Caco-2 (cell line): Measurements from ENCODE around the gene CLNK. TPM values are rescaled to one million over a fixed set of nuclear protein-coding genes. Genes with fewer than 3 reads are reported as not detected.

Experiments used
- BruUV-seq: library from RNA; stranded (reverse); fragments of 400-500 nt; replicated peaks from 2 replicates; lab custom pipeline; 2021; lab: Mats Ljungman, UMichigan
- CTCF ChIA-PET: fragments of 300-600 bp; sonication (Branson Sonifier 250); formaldehyde crosslinking; loops from one replicate; lab custom pipeline; 2022; ENCODE audit warnings: antibody characterized with exemption; lab: Charles Lee
- POLR2A ChIA-PET: fragments of 300-600 bp; sonication (Branson Sonifier 250); formaldehyde crosslinking; loops from one replicate; lab custom pipeline; 2022; ENCODE audit warnings: antibody characterized with exemption; lab: Charles Lee
- DNase-seq, 2 experiments: peaks; one replicate each; pipeline versions ENCODE4 v3.0.0 to v3.0.0-alpha.2; 2020 to 2022
- H3K27me3 ChIP-seq: replicated peaks from 2 replicates; pipeline ENCODE4 v1.6.0; 2011; ENCODE audit warnings: low read length; ENCODE audit not compliant: control insufficient read depth, insufficient read depth
- H3K36me3 ChIP-seq: 2 replicates; pipeline ENCODE4 v1.5.1; 2011; ENCODE audit warnings: low read length; ENCODE audit not compliant: control insufficient read depth, insufficient read depth
- H3K4me1 ChIP-seq: fragments of 250-450 bp; sonication (Bioruptor Pico); 2 replicates; pipeline ENCODE4 v1.5.1; 2020; ENCODE audit warnings: mild to moderate bottlenecking
- H3K4me3 ChIP-seq: 2 replicates; pipeline ENCODE4 v1.5.1; 2011; ENCODE audit warnings: low read depth, mild to moderate bottlenecking, control low read depth, low read length
- H3K9me3 ChIP-seq: fragments of 250-450 bp; sonication (Bioruptor Pico); 2 replicates; pipeline ENCODE4 v1.5.1; 2020; ENCODE audit warnings: mild to moderate bottlenecking, moderate library complexity
- H3K27ac Mint-ChIP-seq: one replicate; pipeline ENCODE4 v1.8.0; 2022; ENCODE audit warnings: mixed read lengths; ENCODE audit not compliant: unreplicated experiment
- H3K27me3 Mint-ChIP-seq: one replicate; pipeline ENCODE4 v1.8.0; 2022; ENCODE audit warnings: mixed read lengths; ENCODE audit not compliant: insufficient read depth, unreplicated experiment
- H3K36me3 Mint-ChIP-seq: one replicate; pipeline ENCODE4 v1.8.0; 2022; ENCODE audit warnings: mild to moderate bottlenecking, mixed read lengths; ENCODE audit not compliant: insufficient read depth, unreplicated experiment
- H3K4me1 Mint-ChIP-seq: one replicate; pipeline ENCODE4 v1.8.0; 2022; ENCODE audit warnings: low read depth, mixed read lengths; ENCODE audit not compliant: unreplicated experiment
- H3K4me3 Mint-ChIP-seq: one replicate; pipeline ENCODE4 v1.8.0; 2022; ENCODE audit warnings: mild to moderate bottlenecking, moderate library complexity, mixed read lengths; ENCODE audit not compliant: unreplicated experiment
- H3K9me3 Mint-ChIP-seq: one replicate; pipeline ENCODE4 v1.8.0; 2022; ENCODE audit warnings: mixed read lengths; ENCODE audit not compliant: unreplicated experiment
- CTCF ChIP-seq, 2 experiments: fragments of 200-600 bp in 1 of 2; IDR thresholded peaks; 1 replicate in 1 of 2; 2 replicates in 1 of 2; pipeline versions ENCODE4 v1.5.1 to v1.8.0; 2011 to 2022; ENCODE audit warnings: antibody characterized with exemption in 1 of 2, control low read depth in 1 of 2, inconsistent platforms in 1 of 2, low read depth in 1 of 2, low read length in 1 of 2, mild to moderate bottlenecking in 1 of 2, moderate library complexity in 1 of 2; ENCODE audit not compliant: insufficient read depth in 1 of 2, severe bottlenecking in 1 of 2, unreplicated experiment in 1 of 2
- intact Hi-C: fragments of 100-400 bp; cut with micrococcal nuclease; formaldehyde crosslinking; loops from one replicate; pipeline ENCODE4 v1.10.0; 2022; ENCODE audit not compliant: unreplicated experiment
- total RNA-seq: library from RNA; stranded (reverse); gene quantifications from 2 replicates; pipeline ENCODE4 v1.2.3, GENCODE V29; 2022

The CLNK gene
- total RNA-seq, 1 experiment from 2014 or later = not detected

- no peak for DNase-seq
- H3K9me3 ChIP-seq = no peaks in the 10 kb centered on the region
Observed at GRCh38 chr4:10730590-10730989, 46.0 kb upstream of the CLNK start.

GRCh38 chr4:10730019-10730418, 45.5 kb upstream of the CLNK start:
- no peak overlapping the region for H3K4me3 ChIP-seq
- H3K27me3 Mint-ChIP-seq = peaks cover 2% of the 10 kb centered on the region
- POLR2A ChIA-PET = no interaction called here
- no peaks in the 10 kb centered on the region for H3K36me3 ChIP-seq
- H3K9me3 ChIP-seq = no peaks in the 10 kb centered on the region
- no peaks in the 10 kb centered on the region for H3K4me1 Mint-ChIP-seq
- no peak for DNase-seq
- no peak for TF ChIP-seq CTCF (IDR thresholded peaks at IDR 0.05; ENCODE audit: insufficient read depth in 1 of 2, low read depth in 1 of 2, low read length in 1 of 2, severe bottlenecking in 1 of 2, unreplicated experiment in 1 of 2)
- no peak overlapping the region for H3K27ac Mint-ChIP-seq
- H3K36me3 Mint-ChIP-seq = no peaks in the 10 kb centered on the region
- H3K4me3 Mint-ChIP-seq = no peak overlapping the region
- intact Hi-C loops = no loop called here
- no peaks in the 10 kb centered on the region for H3K27me3 ChIP-seq
- H3K4me1 ChIP-seq = no peaks in the 10 kb centered on the region
- no peaks in the 10 kb centered on the region for H3K9me3 Mint-ChIP-seq
- no TSS peak for BruUV-seq
- CTCF ChIA-PET = no interaction called here

More at GRCh38 chr4:10730590-10730989, 46.0 kb upstream of the CLNK start:
- Histone ChIP-seq H3K4me3 (no peak overlapping the region), H3K36me3 (no peaks in the 10 kb centered on the region), H3K4me1 (no peaks in the 10 kb centered on the region), H3K27me3 (no peaks in the 10 kb centered on the region)
- ChIA-PET CTCF (no interaction called here), POLR2A (no interaction called here)
- Mint-ChIP-seq H3K27me3 (peaks cover 2% of the 10 kb centered on the region), H3K4me1 (no peaks in the 10 kb centered on the region), H3K4me3 (no peak overlapping the region), H3K9me3 (no peaks in the 10 kb centered on the region), H3K36me3 (no peaks in the 10 kb centered on the region), H3K27ac (no peak overlapping the region)
- no TSS peak for BruUV-seq
- TF ChIP-seq CTCF (IDR thresholded peaks at IDR 0.05; ENCODE audit: insufficient read depth in 1 of 2, low read depth in 1 of 2, low read length in 1 of 2, severe bottlenecking in 1 of 2, unreplicated experiment in 1 of 2) = no peak
- intact Hi-C loops = no loop called here

GRCh38 chr4:10729366-10729765, 44.8 kb upstream of the CLNK start:
- Histone ChIP-seq H3K36me3 (no peaks in the 10 kb centered on the region), H3K27me3 (no peaks in the 10 kb centered on the region), H3K9me3 (no peaks in the 10 kb centered on the region), H3K4me3 (no peak overlapping the region), H3K4me1 (no peaks in the 10 kb centered on the region)
- no peaks in the 10 kb centered on the region for H3K9me3 Mint-ChIP-seq
- H3K4me1 Mint-ChIP-seq = no peaks in the 10 kb centered on the region
- H3K27me3 Mint-ChIP-seq = peaks cover 2% of the 10 kb centered on the region
- no peak overlapping the region for H3K4me3 Mint-ChIP-seq
- ChIA-PET CTCF (no interaction called here), POLR2A (no interaction called here)
- H3K27ac Mint-ChIP-seq = no peak overlapping the region
- TF ChIP-seq CTCF (IDR thresholded peaks at IDR 0.05; ENCODE audit: insufficient read depth in 1 of 2, low read depth in 1 of 2, low read length in 1 of 2, severe bottlenecking in 1 of 2, unreplicated experiment in 1 of 2) = no peak
- H3K36me3 Mint-ChIP-seq = no peaks in the 10 kb centered on the region
- BruUV-seq = no TSS peak
- no peak for DNase-seq
- intact Hi-C loops = no loop called here
